HG02759 (cell line): ENCODE measurements around the gene COL4A2.
"Not testable (repeated sequence)": the region's sequence is repeated elsewhere in the genome, so short reads cannot be mapped to it uniquely, and the experiment has no call there.

ENCODE experiments used
- ATAC-seq: cut with Tn5 transposase; IDR thresholded peaks from one replicate; pipeline ENCODE4 v1.9.1; 2021; ENCODE audit warnings: mild to moderate bottlenecking, moderate library complexity; ENCODE audit not compliant: unreplicated experiment

Gene COL4A2

GRCh38 chr13:110521946-110522345 is 214.9 kb downstream of the COL4A2 start:
- no peak for ATAC-seq

- ATAC-seq, result no peak
Measured at GRCh38 chr13:110522721-110523120, 215.6 kb downstream of the COL4A2 start.

- ATAC-seq, result no peak
Measured at GRCh38 chr13:110523180-110523579, 216.1 kb downstream of the COL4A2 start.

- ATAC-seq, result no peak
Measured at GRCh38 chr13:110523838-110524540, 216.9 kb downstream of the COL4A2 start.

GRCh38 chr13:110524541-110525257 is 217.6 kb downstream of the COL4A2 start:
- no peak for ATAC-seq

- ATAC-seq, result peak; percentile 80
Measured at GRCh38 chr13:110525328-110526319, 218.5 kb downstream of the COL4A2 start.

- no peak for ATAC-seq
Measured at GRCh38 chr13:110528371-110528770, 221.3 kb downstream of the COL4A2 start.

GRCh38 chr13:110528911-110529310 is 221.8 kb downstream of the COL4A2 start:
- ATAC-seq, result no peak

- no peak for ATAC-seq
Measured at GRCh38 chr13:110529522-110530311, 222.6 kb downstream of the COL4A2 start.

- ATAC-seq, result no peak
Measured at GRCh38 chr13:110531100-110531499, 224.0 kb downstream of the COL4A2 start.

- ATAC-seq, result no peak
Measured at GRCh38 chr13:110531671-110532083, 224.6 kb downstream of the COL4A2 start.

GRCh38 chr13:110532258-110532657 is 225.2 kb downstream of the COL4A2 start:
- not testable (repeated sequence) for ATAC-seq

GRCh38 chr13:110533771-110534670 is 226.9 kb downstream of the COL4A2 start:
- no peak for ATAC-seq

GRCh38 chr13:110535526-110535925 is 228.4 kb downstream of the COL4A2 start:
- no peak for ATAC-seq

GRCh38 chr13:110536006-110536693 is 229.1 kb downstream of the COL4A2 start:
- ATAC-seq, result peak; percentile 50

- no peak for ATAC-seq
Measured at GRCh38 chr13:110538632-110539031, 231.5 kb downstream of the COL4A2 start.

GRCh38 chr13:110539894-110540293 is 232.8 kb downstream of the COL4A2 start:
- ATAC-seq, result no peak

- ATAC-seq, result no peak
Measured at GRCh38 chr13:110540871-110541525, 233.9 kb downstream of the COL4A2 start.
